GM12878 (cell line): ENCODE measurements around the gene SCNN1A. TPM values are rescaled to one million over a fixed set of nuclear protein-coding genes. Genes with fewer than 3 reads are reported as not detected.

Experiments
- CEBPB ChIP-seq, 2 experiments: fragments of 150-350 bp in 1 of 2; IDR thresholded peaks; 2 replicates each; pipeline ENCODE4 v1.6.1; 2012 to 2014; ENCODE audit warnings: low read depth in 2 of 2, low read length in 2 of 2, borderline replicate concordance in 1 of 2, inconsistent platforms in 1 of 2
- CHD1 ChIP-seq: IDR thresholded peaks from 2 replicates; pipeline ENCODE4 v1.6.1; 2012; ENCODE audit warnings: low read depth, low read length, improper control_type of control experiment
- CREM ChIP-seq: IDR thresholded peaks from 2 replicates; pipeline ENCODE4 v1.6.1; 2014; ENCODE audit warnings: antibody characterized with exemption, low read depth
- E2F4 ChIP-seq: IDR thresholded peaks from 2 replicates; pipeline ENCODE4 v1.6.1; 2012; ENCODE audit warnings: low read depth, low read length, improper control_type of control experiment
- EED ChIP-seq: sonication (generic); IDR thresholded peaks from 2 replicates; pipeline ENCODE4 v1.6.1; 2016; ENCODE audit warnings: antibody characterized with exemption, low read depth
- ETV6 ChIP-seq, 2 experiments: fragments of 450-650 bp in 1 of 2; IDR thresholded peaks in 1 of 2; conservative IDR thresholded peaks in 1 of 2; 2 replicates each; pipeline ENCODE4 v1.6.1; 2014; ENCODE audit warnings: antibody characterized with exemption in 1 of 2, borderline replicate concordance in 1 of 2, low read depth in 1 of 2, mild to moderate bottlenecking in 1 of 2, moderate library complexity in 1 of 2
- IKZF1 ChIP-seq: fragments of 450-650 bp; conservative IDR thresholded peaks from 2 replicates; pipeline ENCODE4 v1.6.1; 2017; ENCODE audit warnings: antibody characterized with exemption, mild to moderate bottlenecking
- KDM1A ChIP-seq: fragments of 200-600 bp; sonication (generic); IDR thresholded peaks from 2 replicates; pipeline ENCODE4 v1.6.1; 2016; ENCODE audit warnings: borderline replicate concordance
- KLF5 ChIP-seq: fragments of 450-650 bp; IDR thresholded peaks from 2 replicates; pipeline ENCODE4 v1.6.1; 2014; ENCODE audit warnings: mild to moderate bottlenecking; ENCODE audit not compliant: partially characterized antibody
- LARP7 ChIP-seq: fragments of 450-650 bp; IDR thresholded peaks from 2 replicates; pipeline ENCODE4 v1.6.1; 2017; ENCODE audit warnings: mild to moderate bottlenecking
- MEF2A ChIP-seq: IDR thresholded peaks from 2 replicates; pipeline ENCODE4 v1.6.1; 2011; ENCODE audit warnings: low read depth, mild to moderate bottlenecking, low read length, moderate library complexity; ENCODE audit not compliant: insufficient read depth
- NBN ChIP-seq: fragments of 450-650 bp; IDR thresholded peaks from 2 replicates; pipeline ENCODE4 v1.6.1; 2016
- NFXL1 ChIP-seq: fragments of 450-650 bp; IDR thresholded peaks from 2 replicates; pipeline ENCODE4 v1.6.1; 2017; ENCODE audit warnings: antibody characterized with exemption, mild to moderate bottlenecking, borderline replicate concordance
- NR2C2 ChIP-seq: IDR thresholded peaks from 2 replicates; pipeline ENCODE4 v1.6.1; 2011; ENCODE audit warnings: borderline replicate concordance, low read depth; ENCODE audit not compliant: control insufficient read depth, insufficient read length
- POLR2AphosphoS5 ChIP-seq: IDR thresholded peaks from 2 replicates; pipeline ENCODE4 v1.6.1; 2011; ENCODE audit warnings: mild to moderate bottlenecking, low read length, inconsistent platforms
- POU2F2 ChIP-seq: IDR thresholded peaks from 3 replicates; pipeline ENCODE4 v1.6.1; 2011; ENCODE audit warnings: low read depth, mild to moderate bottlenecking, low read length, borderline replicate concordance
- RB1 ChIP-seq: fragments of 450-650 bp; formaldehyde crosslinking; IDR thresholded peaks from 2 replicates; pipeline ENCODE4 v1.6.1; 2017; ENCODE audit warnings: mild to moderate bottlenecking, borderline replicate concordance
- RBBP5 ChIP-seq: fragments of 200-600 bp; sonication (generic); conservative IDR thresholded peaks from 2 replicates; pipeline ENCODE4 v1.6.1; 2016
- RELB ChIP-seq: fragments of 450-650 bp; IDR thresholded peaks from 2 replicates; pipeline ENCODE4 v1.6.1; 2017; ENCODE audit warnings: low read depth, mild to moderate bottlenecking, moderate library complexity
- SIN3A ChIP-seq: IDR thresholded peaks from 2 replicates; pipeline ENCODE4 v1.6.1; 2012; ENCODE audit warnings: low read depth, low read length, improper control_type of control experiment
- SMAD5 ChIP-seq: IDR thresholded peaks from 2 replicates; pipeline ENCODE4 v1.6.1; 2016; ENCODE audit warnings: antibody characterized with exemption, low read depth
- SRF ChIP-seq, 2 experiments: IDR thresholded peaks; 2 replicates each; pipeline ENCODE4 v1.6.1; 2011; ENCODE audit warnings: low read depth in 2 of 2, low read length in 2 of 2, mild to moderate bottlenecking in 1 of 2, moderate library complexity in 1 of 2
- SUPT20H ChIP-seq: IDR thresholded peaks from 2 replicates; pipeline ENCODE4 v1.6.1; 2011; ENCODE audit warnings: low read depth, mild to moderate bottlenecking, low read length, moderate library complexity, borderline replicate concordance; ENCODE audit not compliant: control insufficient read depth
- TCF12 ChIP-seq: IDR thresholded peaks from 2 replicates; pipeline ENCODE4 v1.6.1; 2011; ENCODE audit warnings: low read depth, mild to moderate bottlenecking, low read length
- USF1 ChIP-seq: IDR thresholded peaks from 2 replicates; pipeline ENCODE4 v1.6.1; 2011; ENCODE audit warnings: borderline replicate concordance, low read depth, mild to moderate bottlenecking, moderate library complexity, mixed read lengths, low read length; ENCODE audit not compliant: insufficient read depth; ENCODE audit errors: extremely low read length
- USF2 ChIP-seq: IDR thresholded peaks from 2 replicates; pipeline ENCODE4 v1.6.1; 2011; ENCODE audit warnings: low read depth, low read length, improper control_type of control experiment, borderline replicate concordance
- ZNF207 ChIP-seq: fragments of 450-650 bp; IDR thresholded peaks from 2 replicates; pipeline ENCODE4 v1.6.1; 2014; ENCODE audit warnings: antibody characterized with exemption, mild to moderate bottlenecking, borderline replicate concordance
- polyA plus RNA-seq, 11 experiments: library from polyadenylated mRNA; depleted of rRNA in 4 of 11; unstranded in 6 of 11; stranded (reverse) in 5 of 11; fragments of >200 nt; fragmentation: Nextera tagmentation in 4 of 11; fragmentation: Illumina TruSeq in 1 of 11; extraction: Ambion mirVana in 4 of 11; extraction: Trizol in 1 of 11; gene quantifications; 1 replicate in 1 of 11; 2 replicates in 10 of 11; pipeline versions ENCODE4 v1.2.1 to v1.2.3, GENCODE V29; 2011 to 2016; ENCODE audit warnings: inconsistent platforms in 2 of 11, missing spikeins in 2 of 11, low read depth in 1 of 11
- total RNA-seq, 4 experiments: library from RNA; depleted of rRNA in 3 of 4; stranded (reverse); fragments of >200 nt in 3 of 4; fragmentation: Illumina TruSeq in 1 of 4; extraction: Trizol in 1 of 4; gene quantifications; 2 replicates each; pipeline versions ENCODE4 v1.2.1 to v1.2.3, GENCODE V29; 2013 to 2021

SCNN1A gene
- total and polyA plus RNA-seq, 10 of the 15 experiments (the other 5 are each of a cell fraction or from before 2014, with no cell fraction given), result 0.14 to 0.69 TPM; not detected in 8

GRCh38 chr12:6423267-6424007 is 48.1 kb upstream of the SCNN1A start (continued):
- TF ChIP-seq EED (peak; percentile 84), SUPT20H (no peak), POU2F2 (peak; percentile 65; the same call in 1 of the 3 replicates), ETV6 (conservative IDR thresholded peaks at IDR 0.05 in 1 of 2, IDR thresholded peaks at IDR 0.05 in 1 of 2; ENCODE audit: borderline replicate concordance in 1 of 2, low read depth in 1 of 2) (0 out of 4 replicates have a peak, but pooled peaks of 1 of the 2 experiments have one; percentile 37), POLR2AphosphoS5 (no peak), LARP7 (peak; percentile 28; the same call in 1 of the 2 replicates), NFXL1 (no peak), CREM (no peak), SRF (IDR thresholded peaks at IDR 0.05; ENCODE audit: low read depth in 2 of 2, low read length in 2 of 2) (no peak), SIN3A (0 out of 2 replicates have a peak, but pooled peaks have one; percentile 34), RBBP5 (no peak), NR2C2 (no peak), NBN (peak; percentile 78; the same call in 1 of the 2 replicates), USF2 (peak; percentile 64), RB1 (no peak; the same call in 1 of the 2 replicates), KDM1A (no peak), KLF5 (no peak), E2F4 (no peak), ZNF207 (0 out of 2 replicates have a peak, but pooled peaks have one; percentile 10), TCF12 (0 out of 2 replicates have a peak, but pooled peaks have one; percentile 3), USF1 (peak; percentile 72), SMAD5 (no peak), RELB (peak; percentile 57), MEF2A (no peak), CHD1 (no peak), CEBPB (IDR thresholded peaks at IDR 0.05; ENCODE audit: borderline replicate concordance in 1 of 2, low read depth in 2 of 2, low read length in 2 of 2) (no peak), IKZF1 (peak; percentile 88)
